GM19452 (cell line): ENCODE data around the gene LRRTM3.

Experiments used
- ATAC-seq: cut with Tn5 transposase; IDR thresholded peaks from one replicate; pipeline ENCODE4 v1.9.1; 2021; ENCODE audit not compliant: unreplicated experiment

LRRTM3 gene

DNA sequence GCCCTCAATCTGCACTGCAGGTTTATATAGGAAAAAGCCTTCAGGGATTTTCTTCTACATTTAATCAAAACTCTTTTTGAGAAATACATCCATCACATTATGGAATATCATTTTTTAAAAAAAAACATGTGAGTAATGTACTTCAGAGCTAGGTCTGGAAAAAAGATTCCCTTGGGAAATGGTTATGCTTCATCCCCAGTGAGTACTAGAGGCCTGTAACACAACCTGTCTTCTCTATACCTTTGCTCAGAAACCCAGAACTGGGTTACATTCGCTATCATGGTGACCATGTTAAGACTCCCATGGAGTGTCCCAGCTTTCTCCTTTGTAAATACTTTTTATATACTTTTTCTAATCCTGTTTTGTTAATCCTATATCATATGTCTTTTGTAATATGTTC lies 186.9 kb downstream of the LRRTM3 start:
- ATAC-seq, result no peak

DNA sequence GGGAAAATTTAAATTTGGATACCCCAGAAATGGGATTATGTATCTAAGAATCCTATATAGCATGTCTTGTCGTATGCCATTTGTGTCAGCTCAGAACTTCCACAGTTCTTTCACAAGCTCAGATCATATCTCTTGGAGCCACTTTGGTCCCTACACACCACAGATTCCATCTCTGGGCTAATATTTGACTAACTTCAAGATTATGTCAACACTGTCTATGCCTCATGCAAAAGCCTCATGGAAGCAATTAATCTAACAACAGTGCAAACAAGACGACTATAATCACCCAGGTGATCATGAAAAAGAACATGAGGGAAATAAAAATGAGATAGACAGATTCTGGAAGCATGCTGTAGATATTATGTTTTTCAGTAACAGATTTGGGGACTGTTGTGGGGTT lies 189.1 kb downstream of the LRRTM3 start:
- no peak for ATAC-seq

DNA sequence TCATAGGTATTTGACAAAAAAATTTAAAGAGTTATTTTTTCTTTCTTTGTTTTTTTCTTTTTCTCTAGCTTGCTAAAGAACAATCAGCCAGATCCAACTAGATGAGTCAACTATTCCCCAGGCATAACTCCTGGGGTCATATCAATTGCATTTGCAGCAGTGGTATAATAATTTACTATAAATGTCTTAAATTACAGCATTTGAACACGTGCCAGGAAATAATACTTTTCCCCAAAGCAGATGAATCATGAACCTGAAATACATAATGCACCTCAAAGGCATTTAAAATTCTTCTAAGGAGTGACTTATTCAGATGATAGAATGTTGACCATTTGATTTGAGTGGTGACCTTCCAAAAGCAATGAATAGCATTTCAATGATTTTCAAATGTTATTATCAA lies 190.1 kb downstream of the LRRTM3 start:
- no peak for ATAC-seq

DNA sequence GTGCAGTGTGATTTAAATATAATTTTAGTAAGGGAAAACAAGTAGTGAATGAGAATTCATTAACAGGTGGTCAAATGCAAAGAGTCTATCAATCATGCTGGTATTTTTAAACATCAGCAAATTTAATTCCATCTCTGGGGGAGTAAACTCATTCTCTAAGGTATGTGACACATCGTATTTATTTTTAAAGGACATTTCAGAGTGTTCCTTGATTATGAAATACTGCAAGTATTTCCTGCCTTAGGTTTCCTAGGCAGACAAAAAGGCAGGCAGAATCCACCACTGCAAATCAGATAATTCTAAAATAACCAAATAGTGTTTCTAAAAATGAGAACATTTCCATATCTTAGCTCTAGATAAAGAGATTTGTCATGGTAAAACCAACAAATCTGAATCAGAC lies 193.8 kb downstream of the LRRTM3 start:
- ATAC-seq, result no peak

DNA sequence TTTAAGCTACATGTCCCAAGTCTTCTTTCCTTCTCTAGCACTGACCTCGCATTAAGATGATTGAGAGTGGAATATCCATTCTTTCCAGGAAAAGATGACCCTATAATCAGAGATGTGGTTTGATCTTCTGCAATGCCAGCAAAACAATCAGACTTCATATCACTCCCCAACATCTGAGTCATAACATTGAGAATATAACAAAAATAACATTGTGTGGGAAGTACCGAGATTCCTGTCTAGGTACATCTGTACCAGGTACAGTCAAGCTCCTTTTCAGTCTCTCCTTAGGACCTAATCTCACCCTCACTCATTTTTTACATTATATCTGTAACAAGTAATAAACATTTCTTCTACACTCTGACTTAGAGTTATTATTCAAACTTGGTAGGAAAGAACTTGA lies 201.6 kb downstream of the LRRTM3 start:
- ATAC-seq, result no peak

DNA sequence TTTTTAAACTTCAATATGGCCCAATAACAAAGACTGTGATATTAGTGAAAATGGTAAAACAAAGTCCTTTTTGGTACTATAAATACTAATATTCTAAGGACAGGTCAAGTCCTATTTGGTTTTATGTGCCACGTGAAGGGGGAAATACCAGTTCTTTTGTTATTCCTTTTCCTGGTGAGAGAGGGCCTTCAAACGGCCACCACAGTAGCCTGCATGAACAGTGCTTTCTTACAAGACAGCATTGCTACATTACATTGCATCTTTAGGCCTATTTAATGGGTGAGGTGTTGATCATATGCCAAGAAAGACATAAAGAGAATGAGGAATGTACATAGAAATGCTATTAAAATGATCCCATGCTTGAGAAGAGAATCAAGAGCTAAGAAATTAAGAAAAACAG lies 214.8 kb downstream of the LRRTM3 start:
- no peak for ATAC-seq

DNA sequence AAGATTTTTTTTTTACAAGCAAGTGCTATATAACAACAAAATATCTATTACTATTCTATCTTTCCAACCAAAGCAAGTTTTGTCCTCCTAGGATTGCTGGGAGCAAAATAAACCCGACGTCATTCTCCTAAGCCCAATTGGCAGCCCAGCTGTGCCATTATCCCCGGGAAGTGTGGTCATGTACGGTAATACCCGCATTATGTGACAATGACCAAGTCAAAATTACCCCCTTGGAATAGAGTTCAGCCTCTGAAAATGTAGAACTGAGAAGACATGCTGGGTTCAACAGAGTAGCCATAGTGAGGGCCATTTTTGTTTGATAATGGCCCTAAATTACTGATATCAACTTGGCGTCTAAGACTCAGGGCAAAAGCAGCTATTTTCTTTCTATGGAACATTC lies 215.5 kb downstream of the LRRTM3 start:
- ATAC-seq, result no peak

DNA sequence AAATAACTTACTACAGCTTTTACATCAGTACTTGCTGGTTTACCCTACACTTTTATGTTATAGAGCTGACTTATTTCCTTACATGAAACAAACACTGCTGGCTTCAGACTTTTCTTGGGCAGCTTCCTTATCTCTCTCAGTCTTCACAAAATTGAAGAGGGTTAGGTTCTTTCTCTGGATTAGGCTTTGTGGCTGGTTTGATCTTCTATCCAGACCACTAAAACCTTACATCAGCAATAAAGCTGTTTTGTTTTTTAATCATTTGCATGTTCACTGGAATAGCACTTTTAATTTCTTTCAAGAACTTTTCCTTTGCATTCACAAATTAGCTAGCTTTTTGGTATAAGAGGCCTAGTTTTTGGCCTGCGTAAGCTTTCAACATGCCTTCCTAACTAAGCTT lies 218.7 kb downstream of the LRRTM3 start:
- ATAC-seq, result no peak
